Thymus (tissue), 11 donors: ENCODE data around the gene LPP. TPM values are rescaled to one million over a fixed set of nuclear protein-coding genes. Genes with fewer than 3 reads are reported as not detected.
A peak's percentile ranks its signal among the peaks of the same experiment; 100 is the strongest.

Experiments
- DNase-seq, 9 donors: peaks; one replicate each; pipeline ENCODE4 v3.0.0-alpha.2; 2013; ENCODE audit warnings: low spot score in 9 of 9, low read depth in 6 of 9, missing footprints in 1 of 9
- H3K27ac ChIP-seq, 2 donors: one replicate each; pipeline ENCODE4 v1.5.1; 2013; ENCODE audit warnings: control low read depth in 1 of 2, low read depth in 1 of 2, low read length in 1 of 2, mild to moderate bottlenecking in 1 of 2, moderate library complexity in 1 of 2
- H3K27me3 ChIP-seq, 2 donors: one replicate each; pipeline ENCODE4 v1.5.1; 2013; ENCODE audit warnings: low read length in 1 of 2; ENCODE audit not compliant: control insufficient read depth in 2 of 2, insufficient read depth in 1 of 2
- H3K36me3 ChIP-seq, 2 donors: one replicate each; pipeline ENCODE4 v1.5.1; 2013; ENCODE audit warnings: low read length in 1 of 2, mild to moderate bottlenecking in 1 of 2, moderate library complexity in 1 of 2; ENCODE audit not compliant: control insufficient read depth in 2 of 2, insufficient read depth in 2 of 2
- H3K4me1 ChIP-seq, 2 donors: one replicate each; pipeline ENCODE4 v1.5.1; 2013; ENCODE audit warnings: low read length in 2 of 2; ENCODE audit not compliant: control insufficient read depth in 2 of 2, insufficient read depth in 2 of 2
- H3K4me3 ChIP-seq, 2 donors: one replicate each; pipeline ENCODE4 v1.5.1; 2013; ENCODE audit warnings: low read length in 2 of 2, control low read depth in 1 of 2, mild to moderate bottlenecking in 1 of 2
- H3K9me3 ChIP-seq, 2 donors: one replicate each; pipeline ENCODE4 v1.5.1; 2013; ENCODE audit warnings: low read length in 1 of 2, mild to moderate bottlenecking in 1 of 2; ENCODE audit not compliant: control insufficient read depth in 2 of 2, insufficient read depth in 1 of 2
- WGBS: extraction: QIAGEN DNeasy Blood & Tissue Kit; methylation state at CpG from one replicate; pipeline ENCODE4 v1.1.7; 2013; 5-methylcytosine and 5-hydroxymethylcytosine counted together
- polyA plus RNA-seq: library from polyadenylated mRNA; stranded (reverse); fragments of 200-250 nt; gene quantifications from one replicate; pipeline ENCODE4 v1.2.3, GENCODE V29; 2013
- total RNA-seq: library from RNA; stranded (reverse); fragments of 120-200 nt; gene quantifications from one replicate; pipeline ENCODE4 v1.2.4, GENCODE V29; 2013
- donor health status: healthy.

Gene LPP
- total and polyA plus RNA-seq, 2 donors, result 6.5 to 9.2 TPM

GRCh38 chr3:188335656-188336055 lies 181.7 kb downstream of the LPP start:
- WGBS, result 98% methylated on average over 3 of the region's 3 CpGs
- H3K36me3 ChIP-seq, result no peaks in the 10 kb centered on the region
- no peaks in the 10 kb centered on the region for H3K27me3 ChIP-seq
- H3K4me1 ChIP-seq, result peaks cover 3 to 15% of the 10 kb centered on the region in 2 donors
- no peaks in the 10 kb centered on the region for H3K9me3 ChIP-seq
- DNase-seq, result no peak
- H3K4me3 ChIP-seq, result no peak overlapping the region
- H3K27ac ChIP-seq, result no peak overlapping the region

- H3K27me3 ChIP-seq, result no peaks in the 10 kb centered on the region
- H3K36me3 ChIP-seq, result no peaks in the 10 kb centered on the region
- DNase-seq, result no peak
- peaks cover 3 to 15% of the 10 kb centered on the region in 2 donors for H3K4me1 ChIP-seq
- H3K4me3 ChIP-seq, result no peak overlapping the region
- no peaks in the 10 kb centered on the region for H3K9me3 ChIP-seq
- H3K27ac ChIP-seq, result no peak overlapping the region
Observed at GRCh38 chr3:188336178-188336577, 182.2 kb downstream of the LPP start.

- Histone ChIP-seq H3K27ac (no peak overlapping the region), H3K27me3 (no peaks in the 10 kb centered on the region), H3K9me3 (no peaks in the 10 kb centered on the region), H3K36me3 (peaks cover 0 to 3% of the 10 kb centered on the region in 2 donors), H3K4me3 (no peak overlapping the region), H3K4me1 (peaks cover 3 to 15% of the 10 kb centered on the region in 2 donors)
- 97% methylated on average over 4 of the region's 4 CpGs for WGBS
- DNase-seq, result no peak
Observed at GRCh38 chr3:188337232-188337631, 183.3 kb downstream of the LPP start.

GRCh38 chr3:188338086-188338485 lies 184.1 kb downstream of the LPP start:
- Histone ChIP-seq H3K9me3 (no peaks in the 10 kb centered on the region), H3K27ac (no peak overlapping the region), H3K36me3 (peaks cover 0 to 5% of the 10 kb centered on the region in 2 donors), H3K4me1 (peaks cover 3 to 15% of the 10 kb centered on the region in 2 donors), H3K27me3 (no peaks in the 10 kb centered on the region), H3K4me3 (no peak overlapping the region)
- no peak for DNase-seq

GRCh38 chr3:188339410-188340295 lies 185.7 kb downstream of the LPP start:
- H3K4me3 ChIP-seq, result no peak overlapping the region
- peak in 1 of 9 donors; percentile 39 for DNase-seq
- no peaks in the 10 kb centered on the region for H3K9me3 ChIP-seq
- WGBS, result 92% methylated on average over 11 of the region's 11 CpGs
- no peaks in the 10 kb centered on the region for H3K27me3 ChIP-seq
- no peak overlapping the region for H3K27ac ChIP-seq
- H3K36me3 ChIP-seq, result peaks cover 0 to 6% of the 10 kb centered on the region in 2 donors
- H3K4me1 ChIP-seq, result peaks cover 3 to 15% of the 10 kb centered on the region in 2 donors

GRCh38 chr3:188341501-188341900 lies 187.5 kb downstream of the LPP start:
- 98% methylated on average over 2 of the region's 2 CpGs for WGBS
- Histone ChIP-seq H3K4me3 (no peak overlapping the region), H3K4me1 (peaks cover 3 to 9% of the 10 kb centered on the region in 2 donors), H3K27me3 (no peaks in the 10 kb centered on the region), H3K27ac (no peak overlapping the region), H3K36me3 (peaks cover 0 to 6% of the 10 kb centered on the region in 2 donors), H3K9me3 (no peaks in the 10 kb centered on the region)
- no peak for DNase-seq

- Histone ChIP-seq H3K27ac (no peak overlapping the region), H3K36me3 (peaks cover 0 to 6% of the 10 kb centered on the region in 2 donors), H3K4me1 (peaks cover 3 to 5% of the 10 kb centered on the region in 2 donors), H3K27me3 (no peaks in the 10 kb centered on the region), H3K4me3 (no peak overlapping the region), H3K9me3 (no peaks in the 10 kb centered on the region)
- WGBS, result 97% methylated on average over 9 of the region's 9 CpGs
- DNase-seq, result no peak
Observed at GRCh38 chr3:188342991-188343732, 189.2 kb downstream of the LPP start.

- 97% methylated on average over 5 of the region's 5 CpGs for WGBS
- peaks cover 0 to 6% of the 10 kb centered on the region in 2 donors for H3K36me3 ChIP-seq
- peaks cover 3 to 5% of the 10 kb centered on the region in 2 donors for H3K4me1 ChIP-seq
- no peak overlapping the region for H3K4me3 ChIP-seq
- H3K27ac ChIP-seq, result no peak overlapping the region
- H3K9me3 ChIP-seq, result no peaks in the 10 kb centered on the region
- H3K27me3 ChIP-seq, result no peaks in the 10 kb centered on the region
- DNase-seq, result no peak
Observed at GRCh38 chr3:188343894-188344293, 189.9 kb downstream of the LPP start.

GRCh38 chr3:188345223-188345622 lies 191.3 kb downstream of the LPP start:
- WGBS, result 93% methylated on average over 5 of the region's 5 CpGs
- DNase-seq, result no peak
- Histone ChIP-seq H3K4me1 (peaks cover 0 to 10% of the 10 kb centered on the region in 2 donors), H3K9me3 (no peaks in the 10 kb centered on the region), H3K27ac (no peak overlapping the region), H3K36me3 (peaks cover 0 to 6% of the 10 kb centered on the region in 2 donors), H3K27me3 (no peaks in the 10 kb centered on the region), H3K4me3 (no peak overlapping the region)
